GM13977 (cell line): ENCODE results near the gene EPB41L2.

Source experiments
- DNase-seq: peaks from one replicate; pipeline ENCODE4 v3.0.0; 2012; ENCODE audit warnings: low spot score
- CTCF ChIP-seq: IDR thresholded peaks from 2 replicates; pipeline ENCODE4 v1.5.1; 2012; ENCODE audit warnings: mild to moderate bottlenecking, control low read depth; ENCODE audit not compliant: insufficient read depth; ENCODE audit errors: extremely low read depth, missing control alignments
- in situ Hi-C: fragments of 300-500 bp; cut with MboI; formaldehyde crosslinking; loops from one replicate; pipeline ENCODE4 v1.12.0; 2022; ENCODE audit warnings: low sequenced_read_pairs, low pct_unique_long_range_greater_than_20kb, mixed read lengths, inconsistent platforms; ENCODE audit not compliant: unreplicated experiment

Gene EPB41L2

GRCh38 chr6:130893766-130894165 is 169.3 kb downstream of the EPB41L2 start:
- in situ Hi-C loops = loop anchor here (25.0 kb wide), 1 partner anchor 644 kb away; no protein-coding TSS in a partner anchor
- TF ChIP-seq CTCF = no peak

GRCh38 chr6:130893277-130893676 is 169.8 kb downstream of the EPB41L2 start:
- no peak for TF ChIP-seq CTCF
- in situ Hi-C loops = loop anchor here (25.0 kb wide), 1 partner anchor 644 kb away; no protein-coding TSS in a partner anchor
- no peak for DNase-seq

More at GRCh38 chr6:130893766-130894165, 169.3 kb downstream of the EPB41L2 start:
- DNase-seq = no peak

- in situ Hi-C loops = loop anchor here (25.0 kb wide), 1 partner anchor 647 kb away; no protein-coding TSS in a partner anchor
- TF ChIP-seq CTCF = no peak
Observed at GRCh38 chr6:130890521-130890971, 172.5 kb downstream of the EPB41L2 start.

DNA sequence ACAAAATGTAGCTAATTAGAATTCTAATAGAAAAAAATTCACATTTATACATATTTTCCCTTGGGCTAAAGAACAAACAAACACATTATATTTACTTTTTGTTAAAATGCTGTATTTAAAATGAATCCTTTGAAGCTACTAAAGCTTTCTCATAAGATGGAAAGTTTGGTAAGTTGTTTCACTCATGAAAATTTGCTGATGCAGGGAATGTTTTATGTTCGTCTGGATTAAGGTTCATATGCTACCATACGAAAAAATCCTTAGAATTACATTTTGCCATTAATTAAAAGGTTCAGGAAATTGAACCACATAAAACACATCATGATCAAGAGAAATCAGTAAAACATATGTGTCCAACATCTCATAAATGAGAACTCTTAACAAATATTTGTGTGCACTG is 173.6 kb downstream of the EPB41L2 start:
- no peak for TF ChIP-seq CTCF
- in situ Hi-C loops = loop anchor here (5.0 to 25.0 kb wide), 2 partner anchors 228 to 648 kb away; no protein-coding TSS in a partner anchor
- DNase-seq = no peak

More at GRCh38 chr6:130890521-130890971, 172.5 kb downstream of the EPB41L2 start:
- no peak for DNase-seq

- in situ Hi-C loops = loop anchor here (5.0 to 25.0 kb wide), 2 partner anchors 229 to 649 kb away; no protein-coding TSS in a partner anchor
- no peak for DNase-seq
- no peak for TF ChIP-seq CTCF
Observed at GRCh38 chr6:130888246-130888645, 174.8 kb downstream of the EPB41L2 start.

- no peak for TF ChIP-seq CTCF
- in situ Hi-C loops = loop anchor here (5.0 to 25.0 kb wide), 2 partner anchors 230 to 650 kb away; no protein-coding TSS in a partner anchor
- no peak for DNase-seq
Observed at GRCh38 chr6:130886966-130887365, 176.1 kb downstream of the EPB41L2 start.
